ENCODE measurements around the gene TNFRSF12A. TPM values are rescaled to one million over a fixed set of nuclear protein-coding genes. Genes with fewer than 3 reads are reported as not detected.
A peak's percentile ranks its signal among the peaks of the same experiment; 100 is the strongest.

Gene TNFRSF12A
- total and polyA plus RNA-seq, 2 of the 8 experiments (the other 6 are each of a cell fraction or from before 2014, with no cell fraction given): 81.0 to 82.5 TPM

- peak overlapping the region; percentile 68 to 83 for H3K4me2 ChIP-seq (ENCODE audit: insufficient read depth in 1 of 2, low read depth in 2 of 2, low read length in 2 of 2)
These were observed 448 bp upstream of the TNFRSF12A start for GRCh38 chr16:3019594-3020246.

More at GRCh38 chr16:3019594-3020246, 448 bp upstream of the TNFRSF12A start:
- H2BK5ac ChIP-seq (ENCODE audit: low read depth, low read length): peak overlapping the region; percentile 41; the same call in 1 of the 2 replicates
- peak overlapping the region; percentile 88; the same call in 1 of the 2 replicates for H2AK5ac ChIP-seq (ENCODE audit: low read depth, low read length)
- no peak overlapping the region for H3K23ac ChIP-seq (ENCODE audit: insufficient read length)
- H3K56ac ChIP-seq (replicated peaks; ENCODE audit: insufficient read length, low read depth, low read length): no peak overlapping the region
- peaks cover 5 to 32% (median 25%) of the 10 kb centered on the region in 4 experiments for H3K4me1 ChIP-seq (replicated peaks in 1 of 4; ENCODE audit: control insufficient read depth in 3 of 4, insufficient read depth in 4 of 4, low read length in 3 of 4)
- H4K5ac ChIP-seq (ENCODE audit: insufficient read length, low read depth, low read length): no peak overlapping the region
- H4K91ac ChIP-seq (replicated peaks; ENCODE audit: insufficient read length, low read length): no peak overlapping the region
- H3K27ac ChIP-seq (ENCODE audit: low read depth, low read length): no peak overlapping the region
- H3K9ac ChIP-seq (replicated peaks in 1 of 4; ENCODE audit: extremely low read depth in 1 of 4, low read depth in 3 of 4, low read length in 3 of 4): no peak overlapping the region
- peaks cover 8% of the 10 kb centered on the region; the same call in 1 of the 2 replicates for H3K79me1 ChIP-seq (ENCODE audit: low read depth, low read length)
- peaks cover 28% of the 10 kb centered on the region for H3K23me2 ChIP-seq (ENCODE audit: low read depth, low read length)
- H3K18ac ChIP-seq (ENCODE audit: extremely low read depth, low read length): no peak overlapping the region
- no peak overlapping the region for H2BK15ac ChIP-seq (ENCODE audit: low read length)
- H4K20me1 ChIP-seq (replicated peaks in 1 of 2; ENCODE audit: control insufficient read depth in 1 of 2, insufficient read depth in 2 of 2, low read length in 2 of 2): peaks cover 17 to 25% of the 10 kb centered on the region in 2 experiments
- TF ChIP-seq EZH2 (IDR thresholded peaks at IDR 0.05; ENCODE audit: low read depth, low read length, severe bottlenecking) (no peak), SIN3A (conservative IDR thresholded peaks at IDR 0.05 in 1 of 2, IDR thresholded peaks at IDR 0.05 in 1 of 2; ENCODE audit: low read depth in 1 of 2, low read length in 2 of 2) (0 out of 4 replicates have a peak, but pooled peaks of 1 of the 2 experiments have one; percentile 3), FOSL1 (IDR thresholded peaks at IDR 0.05; ENCODE audit: insufficient read depth, low read depth, low read length) (no peak), SIRT6 (IDR thresholded peaks at IDR 0.05; ENCODE audit: low read length) (no peak), USF2 (IDR thresholded peaks at IDR 0.05; ENCODE audit: low read length) (no peak), POLR2AphosphoS5 (IDR thresholded peaks at IDR 0.05; ENCODE audit: low read depth, low read length) (peak; percentile 53; the same call in 1 of the 2 replicates), SRF (IDR thresholded peaks at IDR 0.05; ENCODE audit: low read depth, low read length) (no peak), CEBPB (IDR thresholded peaks at IDR 0.05; ENCODE audit: low read depth, low read length) (no peak)
- DNase-seq (ENCODE audit: low read depth in 1 of 2, low spot score in 2 of 2): no peak
- H2BK12ac ChIP-seq (ENCODE audit: low read depth, low read length): peak overlapping the region; percentile 30
- H4K8ac ChIP-seq (ENCODE audit: extremely low read depth, insufficient read depth, low read length): peak overlapping the region; percentile 73
- H3K4ac ChIP-seq (replicated peaks; ENCODE audit: insufficient read length, low read depth, low read length): no peak overlapping the region
- CTCF ChIA-PET (ENCODE audit: partially characterized antibody): interaction anchor here (0.7 to 23.8 kb wide), 13 partner anchors 12 to 108 kb away, joined by 3 to 639 read pairs (median 6); partner anchors contain the start of genes CLDN9, KREMEN2 and PAQR4
- FAIRE-seq: no peak
- no peak overlapping the region for H3K14ac ChIP-seq (ENCODE audit: insufficient read length)
- H3K79me2 ChIP-seq (ENCODE audit: control insufficient read depth in 1 of 2, insufficient read depth in 2 of 2, low read length in 2 of 2): peaks cover 11 to 31% of the 10 kb centered on the region in 2 experiments
- peak overlapping the region in 3 of 4 experiments; percentile 40 to 97 (median 74); a peak in 7 of 8 replicates for H3K4me3 ChIP-seq (ENCODE audit: extremely low read depth in 1 of 4, insufficient read depth in 2 of 4, low read depth in 3 of 4, low read length in 4 of 4)
- WGBS, 2 experiments (ENCODE audit: extremely low coverage in 1 of 2, insufficient coverage in 1 of 2, insufficient read length in 1 of 2, insufficient replicate concordance in 2 of 2, low coverage in 1 of 2, low lambda C conversion rate in 2 of 2, missing lambda C conversion rate in 1 of 2): 51% methylated on average over 38 of the region's 40 CpGs; no CpG with 5 or more reads in 1 of the 2 experiments
- H2AFZ ChIP-seq (ENCODE audit: low read length): no peak overlapping the region
- POLR2A ChIA-PET (ENCODE audit: partially characterized antibody): interaction anchor here (0.7 to 35.7 kb wide), 16 partner anchors 3 to 1242 kb away, joined by 3 to 1808 read pairs (median 12); partner anchors contain the start of genes BICDL2, CLDN6, CLDN9 and HCFC1R1
- no peak overlapping the region for H2BK20ac ChIP-seq (ENCODE audit: low read length)
- no peaks in the 10 kb centered on the region for H3K27me3 ChIP-seq (replicated peaks in 1 of 4; ENCODE audit: control insufficient read depth in 3 of 4, extremely low read depth in 1 of 4, insufficient read depth in 3 of 4, low read length in 3 of 4)
- no peaks in the 10 kb centered on the region for H3K9me3 ChIP-seq (ENCODE audit: insufficient read depth in 2 of 2, low read depth in 1 of 2, low read length in 1 of 2)
- H2BK120ac ChIP-seq (replicated peaks; ENCODE audit: low read depth, low read length): no peak overlapping the region
- H3K36me3 ChIP-seq (ENCODE audit: control insufficient read depth in 2 of 4, insufficient read depth in 4 of 4, low read length in 3 of 4): peaks cover 6 to 19% (median 12%) of the 10 kb centered on the region in 4 experiments; a peak in 7 of 8 replicates
